Tibial artery (tissue), 4 donors: ENCODE results near the gene TNFRSF19.

Experiments
- DNase-seq, 2 donors: peaks; one replicate each; pipeline ENCODE4 v3.0.0-alpha.2; 2019
- H3K27ac ChIP-seq, 2 donors: fragments of 200-600 bp; sonication (generic) in 1 of 2; 1 replicate in 1 of 2; 2 replicates in 1 of 2; pipeline ENCODE4 v1.5.1; 2018 to 2019; ENCODE audit warnings: mild to moderate bottlenecking in 1 of 2
- H3K27me3 ChIP-seq, 2 donors: fragments of 200-600 bp; sonication (generic) in 1 of 2; one replicate each; pipeline versions ENCODE4 v1.5.1 to v1.6.0; 2016 to 2019
- H3K36me3 ChIP-seq, 3 donors: fragments of 200-600 bp; sonication (generic) in 2 of 3; one replicate each; pipeline ENCODE4 v1.5.1; 2016 to 2019; ENCODE audit warnings: mild to moderate bottlenecking in 2 of 3
- H3K4me1 ChIP-seq, 4 donors: fragments of 200-600 bp; sonication (generic) in 2 of 4; 1 replicate in 3 of 4; 2 replicates in 1 of 4; pipeline ENCODE4 v1.5.1; 2016 to 2019
- H3K4me3 ChIP-seq, 2 donors: fragments of 200-600 bp; sonication (generic) in 1 of 2; 1 replicate in 1 of 2; 2 replicates in 1 of 2; pipeline ENCODE4 v1.5.1; 2018 to 2019; ENCODE audit warnings: mild to moderate bottlenecking in 2 of 2
- H3K9me3 ChIP-seq, 3 donors: fragments of 200-600 bp; sonication (generic) in 1 of 3; one replicate each; pipeline ENCODE4 v1.5.1; 2016 to 2019
- CTCF ChIP-seq, 2 experiments: fragments of 200-600 bp in 1 of 2; fragments of 450-650 bp in 1 of 2; IDR thresholded peaks; one replicate each; pipeline ENCODE4 v1.5.1; 2017 to 2019; ENCODE audit warnings: antibody characterized with exemption in 2 of 2, mild to moderate bottlenecking in 1 of 2, moderate library complexity in 1 of 2
- intact Hi-C: fragments of 100-400 bp; cut with DNase I; formaldehyde crosslinking; loops from one replicate; pipeline ENCODE4 v1.15.0; 2023; ENCODE audit warnings: low total_unique reads

The TNFRSF19 gene

GRCh38 chr13:23579072-23579895, 9.1 kb downstream of the TNFRSF19 start:
- intact Hi-C loops, result no loop called here
- peaks cover 0 to 24% of the 10 kb centered on the region in 2 donors for H3K27me3 ChIP-seq
- peak overlapping the region; percentile 64 to 83 for H3K4me3 ChIP-seq
- H3K9me3 ChIP-seq, result no peaks in the 10 kb centered on the region
- peak overlapping the region; percentile 35 to 45 for H3K27ac ChIP-seq
- TF ChIP-seq CTCF (IDR thresholded peaks at IDR 0.05), result no peak
- H3K36me3 ChIP-seq, result no peaks in the 10 kb centered on the region
- peak; percentile 84 to 93 for DNase-seq
- H3K4me1 ChIP-seq, result peaks cover 0 to 21% (median 16%) of the 10 kb centered on the region in 4 donors

GRCh38 chr13:23579896-23580683, 9.9 kb downstream of the TNFRSF19 start:
- H3K36me3 ChIP-seq, result no peaks in the 10 kb centered on the region
- intact Hi-C loops, result no loop called here
- H3K27ac ChIP-seq, result peak overlapping the region in 1 of 2 donors; percentile 7
- peaks cover 0 to 21% (median 16%) of the 10 kb centered on the region in 4 donors for H3K4me1 ChIP-seq
- no peak for DNase-seq
- peak overlapping the region; percentile 64 to 83 for H3K4me3 ChIP-seq
- TF ChIP-seq CTCF (IDR thresholded peaks at IDR 0.05), result no peak
- peaks cover 0 to 21% of the 10 kb centered on the region in 2 donors for H3K27me3 ChIP-seq
- no peaks in the 10 kb centered on the region for H3K9me3 ChIP-seq

GRCh38 chr13:23580684-23581060, 10.5 kb downstream of the TNFRSF19 start:
- DNase-seq, result no peak
- no peak for TF ChIP-seq CTCF (IDR thresholded peaks at IDR 0.05)
- intact Hi-C loops, result no loop called here
- peaks cover 0 to 21% of the 10 kb centered on the region in 2 donors for H3K27me3 ChIP-seq
- no peak overlapping the region for H3K27ac ChIP-seq
- peaks cover 0 to 21% (median 16%) of the 10 kb centered on the region in 4 donors for H3K4me1 ChIP-seq
- H3K9me3 ChIP-seq, result no peaks in the 10 kb centered on the region
- H3K4me3 ChIP-seq, result no peak overlapping the region
- no peaks in the 10 kb centered on the region for H3K36me3 ChIP-seq

GRCh38 chr13:23583491-23583890, 13.3 kb downstream of the TNFRSF19 start:
- H3K36me3 ChIP-seq, result no peaks in the 10 kb centered on the region
- peaks cover 0 to 18% (median 13%) of the 10 kb centered on the region in 4 donors for H3K4me1 ChIP-seq
- no peak overlapping the region for H3K4me3 ChIP-seq
- DNase-seq, result no peak
- intact Hi-C loops, result no loop called here
- TF ChIP-seq CTCF (IDR thresholded peaks at IDR 0.05), result no peak
- H3K27me3 ChIP-seq, result peaks cover 0 to 13% of the 10 kb centered on the region in 2 donors
- no peak overlapping the region for H3K27ac ChIP-seq
- no peaks in the 10 kb centered on the region for H3K9me3 ChIP-seq

GRCh38 chr13:23584275-23584674, 14.1 kb downstream of the TNFRSF19 start:
- TF ChIP-seq CTCF (IDR thresholded peaks at IDR 0.05), result no peak
- peaks cover 0 to 10% (median 8%) of the 10 kb centered on the region in 4 donors for H3K4me1 ChIP-seq

More at GRCh38 chr13:23584275-23584674, 14.1 kb downstream of the TNFRSF19 start:
- DNase-seq, result no peak
- intact Hi-C loops, result no loop called here
- Histone ChIP-seq H3K4me3 (no peak overlapping the region), H3K27ac (no peak overlapping the region), H3K27me3 (peaks cover 0 to 6% of the 10 kb centered on the region in 2 donors), H3K36me3 (no peaks in the 10 kb centered on the region), H3K9me3 (no peaks in the 10 kb centered on the region)
